NCI-H1417 (cell line): ENCODE measurements around the gene TTLL10.

Experiments used
- DNase-seq, 3 experiments: peaks; one replicate each; lab custom pipeline; 2025; lab: John Stamatoyannopoulos, UW

Gene TTLL10

GRCh38 chr1:1206376-1206965 is 32.8 kb downstream of the TTLL10 start, which contains the start of gene TNFRSF18:
Gene TNFRSF18 (minus strand): TSS chr1:1206592. CDS start chr1:1206571, 21 bp downstream.
- peak; percentile 35 to 51 (median 48) for DNase-seq

- no peak for DNase-seq
Observed at GRCh38 chr1:1206966-1207531, 33.4 kb downstream of the TTLL10 start.

- DNase-seq = no peak
Observed at GRCh38 chr1:1207571-1207892, 33.9 kb downstream of the TTLL10 start.

- DNase-seq = peak in 1 of 3 experiments; percentile 12
Observed at GRCh38 chr1:1208713-1209433, 35.2 kb downstream of the TTLL10 start.

GRCh38 chr1:1210726-1211540 is 37.3 kb downstream of the TTLL10 start:
- no peak for DNase-seq

- DNase-seq = no peak
Observed at GRCh38 chr1:1211541-1212441, 38.1 kb downstream of the TTLL10 start.

DNA sequence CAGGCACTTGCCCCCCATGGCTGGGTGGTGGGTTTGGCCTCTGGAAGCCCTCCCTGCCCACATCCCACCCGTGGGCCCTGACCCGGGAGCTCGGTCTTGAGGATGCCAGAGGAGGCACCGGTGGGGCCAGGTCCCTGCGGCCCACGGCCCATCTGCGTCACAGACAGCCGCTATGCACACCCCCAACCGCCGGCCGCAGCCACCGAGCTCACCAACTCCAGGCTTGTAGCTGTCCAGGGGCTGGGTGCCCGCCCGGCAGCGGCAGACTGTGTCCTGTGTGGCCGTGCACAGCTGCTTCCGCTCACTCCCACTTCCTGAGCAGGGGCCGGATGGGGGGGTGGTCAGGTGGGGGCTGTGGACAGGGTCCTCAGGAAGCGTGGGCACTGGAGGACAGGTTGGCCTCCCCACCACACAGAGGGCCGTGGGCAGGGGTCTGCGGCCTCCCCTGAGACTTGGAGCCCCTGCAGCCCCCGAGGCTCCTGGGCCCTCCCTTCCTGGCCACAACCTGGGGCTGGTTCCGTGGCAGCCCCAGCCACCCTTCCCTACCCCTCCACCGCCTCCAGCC is 39.2 kb downstream of the TTLL10 start:
- no peak for DNase-seq

GRCh38 chr1:1213345-1214265 is 39.9 kb downstream of the TTLL10 start, which contains the start of gene TNFRSF4:
Gene TNFRSF4 (minus strand): TSS chr1:1214153. CDS start chr1:1214127, 26 bp downstream.
- no peak for DNase-seq

DNA sequence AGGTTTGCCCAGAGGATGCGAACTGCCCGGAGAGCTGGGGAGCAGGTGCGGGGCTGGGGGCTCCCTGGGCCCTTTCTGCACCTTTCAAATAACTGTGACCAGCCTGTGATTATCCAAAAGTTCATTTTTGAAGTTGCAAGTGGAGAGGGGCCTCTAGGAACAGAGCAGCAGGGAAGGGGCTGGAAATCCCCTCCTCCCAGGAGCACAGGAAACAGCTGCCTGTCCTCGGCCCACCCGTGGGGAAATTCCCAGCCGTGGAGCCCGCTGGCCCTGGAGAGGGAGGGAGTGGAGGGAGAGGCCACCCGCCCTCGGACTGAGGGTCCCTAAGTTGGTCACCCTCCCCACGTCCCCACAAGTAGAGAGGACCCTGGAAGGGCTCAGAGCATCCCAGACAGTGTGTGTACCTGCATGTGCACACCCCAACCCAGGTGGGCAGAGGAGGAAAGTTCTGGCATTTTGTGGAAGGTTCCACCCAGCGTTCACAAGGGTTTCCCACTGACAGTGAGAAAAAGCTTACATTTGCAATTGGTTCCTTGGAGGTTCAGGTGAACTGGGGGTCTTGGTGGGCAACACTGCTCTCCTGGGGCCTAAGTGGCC is 41.5 kb downstream of the TTLL10 start:
- DNase-seq = no peak

- DNase-seq = no peak
Observed at GRCh38 chr1:1215881-1216605, 42.4 kb downstream of the TTLL10 start.

GRCh38 chr1:1216770-1217620 is 43.3 kb downstream of the TTLL10 start:
- DNase-seq = no peak

DNA sequence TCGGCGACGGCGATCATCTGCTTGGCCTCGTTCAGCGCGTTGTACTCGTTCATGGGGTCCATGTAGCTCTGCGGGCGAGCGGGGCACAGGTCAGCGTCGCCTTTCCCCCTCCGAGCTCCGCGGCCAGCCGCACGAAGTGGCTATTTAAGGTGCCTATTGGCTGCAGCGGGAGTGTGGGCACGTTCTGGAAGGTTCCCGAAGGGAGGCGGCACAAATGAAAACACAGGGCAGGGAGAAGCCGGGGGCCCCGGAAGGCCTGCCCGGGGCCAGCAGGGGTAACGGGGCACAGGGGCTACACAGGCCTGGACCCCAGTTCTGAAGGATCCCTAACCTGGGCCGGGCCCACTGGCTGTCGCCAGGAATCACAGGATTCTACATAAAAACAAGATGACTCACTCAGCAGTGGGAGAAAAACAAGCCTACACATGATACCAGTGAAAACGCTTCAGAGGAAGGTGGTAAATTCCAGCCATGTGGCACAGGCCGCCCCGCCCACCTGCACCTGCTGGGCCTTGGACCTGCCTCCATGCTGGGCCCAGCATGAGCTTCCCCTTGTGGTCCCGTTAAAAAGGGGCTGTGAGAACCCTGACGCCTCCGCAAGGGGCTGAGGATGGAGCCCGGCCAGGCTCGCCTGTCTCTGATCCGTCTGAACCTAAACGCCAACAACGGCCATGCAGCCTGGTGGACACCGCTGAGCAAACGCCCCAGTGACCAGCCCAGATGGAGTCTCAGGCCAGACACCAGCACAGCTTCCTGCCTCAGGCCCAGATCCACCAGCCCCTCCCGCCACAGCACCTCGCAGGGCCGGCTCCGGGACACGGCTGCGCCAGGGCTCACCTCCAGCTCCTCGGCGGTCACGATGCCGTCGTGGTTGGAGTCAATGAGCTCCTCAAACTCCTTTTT is 44.2 kb downstream of the TTLL10 start:
- DNase-seq = no peak

DNA sequence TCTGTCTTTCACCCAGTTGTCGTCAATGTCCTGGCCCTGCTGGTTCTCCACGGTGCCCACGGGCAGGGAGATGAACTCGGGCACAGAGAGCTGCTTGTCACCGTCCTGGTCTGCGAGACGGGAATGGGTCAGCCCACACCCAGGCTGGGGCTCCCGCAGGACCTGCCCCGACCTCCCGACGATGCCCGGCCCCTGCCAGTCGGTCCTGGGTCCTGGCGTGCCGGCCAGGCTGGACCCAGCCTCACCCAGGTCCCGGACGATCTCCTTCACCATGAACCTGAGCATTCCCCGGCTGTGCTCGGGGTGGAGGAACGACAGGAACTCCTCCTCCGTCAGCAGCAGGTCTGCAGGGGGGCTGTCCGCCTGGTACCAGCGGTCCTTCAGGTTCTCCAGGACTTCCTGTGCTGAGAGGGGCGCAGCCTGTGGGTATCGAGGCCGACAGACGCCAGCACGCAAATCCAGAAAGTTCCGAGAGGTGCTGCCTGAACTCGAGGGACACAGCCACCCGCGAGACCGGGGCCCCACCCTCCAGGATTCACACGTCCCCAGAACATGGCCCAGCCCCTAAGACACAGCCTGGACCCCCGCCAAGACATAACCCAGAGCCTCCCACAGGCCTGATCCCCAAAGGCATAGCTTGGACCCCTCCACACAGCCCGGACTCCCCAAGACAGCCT is 45.0 kb downstream of the TTLL10 start:
- no peak for DNase-seq

- no peak for DNase-seq
Observed at GRCh38 chr1:1219341-1219740, 45.7 kb downstream of the TTLL10 start.

DNA sequence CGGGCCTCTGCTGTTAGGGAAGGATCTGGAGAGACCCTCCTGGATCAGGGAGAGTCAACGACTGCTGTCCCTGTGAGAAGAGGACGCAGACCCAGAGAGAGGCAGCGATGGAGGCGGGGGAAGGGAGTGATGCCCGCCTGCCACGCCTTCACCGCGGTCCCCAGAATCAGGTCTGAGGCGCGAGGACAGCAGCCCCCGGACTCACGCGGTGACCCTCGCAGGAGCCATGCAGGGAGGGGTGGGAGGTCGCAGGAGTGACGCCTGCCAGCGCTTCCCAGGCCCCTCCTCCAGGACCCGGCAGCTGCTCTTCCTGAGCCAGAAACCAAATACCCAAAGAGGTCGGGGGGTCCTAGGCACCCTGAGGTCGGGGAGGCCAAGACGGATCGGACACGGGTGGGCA is 46.5 kb downstream of the TTLL10 start:
- no peak for DNase-seq

GRCh38 chr1:1221887-1222574 is 48.4 kb downstream of the TTLL10 start:
- DNase-seq = no peak
